ENCODE data around the gene CAPN13.

DNA sequence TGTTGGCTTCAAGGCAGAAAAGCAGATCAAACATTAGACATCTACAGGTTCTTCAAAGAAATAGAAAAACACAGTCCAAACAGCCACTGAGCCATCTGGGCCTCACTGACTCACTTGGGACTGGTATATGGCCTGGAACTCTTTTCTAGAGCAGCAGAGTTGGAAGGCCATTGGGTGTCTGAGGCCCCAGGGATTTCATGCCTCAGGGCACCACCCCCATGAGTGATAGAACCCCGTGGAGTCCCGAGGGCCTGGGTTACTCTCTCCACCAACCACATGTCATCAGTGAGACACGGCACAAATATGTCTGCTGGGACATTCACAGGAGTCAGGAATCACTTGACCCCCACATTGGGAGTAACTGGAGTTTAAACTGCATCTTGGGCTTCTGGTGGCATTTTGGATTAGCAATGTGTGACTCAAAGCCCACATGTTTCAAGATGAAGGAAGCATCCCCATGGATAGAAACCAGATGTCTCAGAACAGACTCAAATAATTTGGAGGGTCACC lies 44.0 kb downstream of the CAPN13 start:
- TF ChIP-seq, protein P1, sequence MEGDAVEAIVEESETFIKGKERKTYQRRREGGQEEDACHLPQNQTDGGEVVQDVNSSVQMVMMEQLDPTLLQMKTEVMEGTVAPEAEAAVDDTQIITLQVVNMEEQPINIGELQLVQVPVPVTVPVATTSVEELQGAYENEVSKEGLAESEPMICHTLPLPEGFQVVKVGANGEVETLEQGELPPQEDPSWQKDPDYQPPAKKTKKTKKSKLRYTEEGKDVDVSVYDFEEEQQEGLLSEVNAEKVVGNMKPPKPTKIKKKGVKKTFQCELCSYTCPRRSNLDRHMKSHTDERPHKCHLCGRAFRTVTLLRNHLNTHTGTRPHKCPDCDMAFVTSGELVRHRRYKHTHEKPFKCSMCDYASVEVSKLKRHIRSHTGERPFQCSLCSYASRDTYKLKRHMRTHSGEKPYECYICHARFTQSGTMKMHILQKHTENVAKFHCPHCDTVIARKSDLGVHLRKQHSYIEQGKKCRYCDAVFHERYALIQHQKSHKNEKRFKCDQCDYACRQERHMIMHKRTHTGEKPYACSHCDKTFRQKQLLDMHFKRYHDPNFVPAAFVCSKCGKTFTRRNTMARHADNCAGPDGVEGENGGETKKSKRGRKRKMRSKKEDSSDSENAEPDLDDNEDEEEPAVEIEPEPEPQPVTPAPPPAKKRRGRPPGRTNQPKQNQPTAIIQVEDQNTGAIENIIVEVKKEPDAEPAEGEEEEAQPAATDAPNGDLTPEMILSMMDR (IDR thresholded peaks at IDR 0.05) = no peak
- no peak for TF ChIP-seq POLR2A (IDR thresholded peaks at IDR 0.05)

All from Peyer's patch (tissue), 4 donors.